Occipital lobe (tissue), 2 donors: ENCODE measurements around the gene C1orf141. TPM values are rescaled to one million over a fixed set of nuclear protein-coding genes. Genes with fewer than 3 reads are reported as not detected.

Source experiments
- small RNA-seq: library from RNA; depleted of rRNA; stranded (forward); fragments of <200 nt; gene quantifications from one replicate; pipeline ENCODE3, GENCODE V24; 2014
- total RNA-seq: library from RNA; depleted of rRNA; stranded (reverse); fragments of >200 nt; gene quantifications from one replicate; pipeline ENCODE4 v1.2.3, GENCODE V29; 2014

The C1orf141 gene
- total RNA-seq, 1 donor from 2014 or later = not detected

Small RNAs within 50 kb of the gene (small RNA-seq; reads per million reads assigned to genes)
- gene RF00322 = not detected

Other genes with a start within 250 kb of the C1orf141 start
- 34.9 TPM for gene DNAI4, start 210.1 kb downstream of the C1orf141 start, total RNA-seq
- gene MIER1, start 210.0 kb downstream of the C1orf141 start, total RNA-seq = 53.0 TPM
- gene SLC35D1, start 80.8 kb downstream of the C1orf141 start, total RNA-seq = 13.6 TPM
- gene IL23R, start 31.5 kb upstream of the C1orf141 start, total RNA-seq = not detected
- gene IL12RB2, start 172.9 kb upstream of the C1orf141 start, total RNA-seq = 12.2 TPM